Panc1 (cell line): ENCODE data around the gene PRPSAP2. TPM values are rescaled to one million over a fixed set of nuclear protein-coding genes. Genes with fewer than 3 reads are reported as not detected.

Source experiments
- ATAC-seq: fragments of 200-7000 bp; cut with Tn5 transposase; 2 replicates; pipeline ENCODE4 v1.9.1; 2020; ENCODE audit warnings: mild to moderate bottlenecking, moderate library complexity
- BruUV-seq: library from RNA; stranded (reverse); fragments of 400-500 nt; replicated peaks from 2 replicates; lab custom pipeline; 2021; lab: Mats Ljungman, UMichigan
- CTCF ChIA-PET: fragments of 300-600 bp; sonication (Branson Sonifier 250); formaldehyde crosslinking; loops from one replicate; lab custom pipeline; 2022; ENCODE audit warnings: antibody characterized with exemption; lab: Charles Lee
- POLR2A ChIA-PET: fragments of 300-600 bp; sonication (Branson Sonifier 250); formaldehyde crosslinking; loops from one replicate; lab custom pipeline; 2022; ENCODE audit warnings: antibody characterized with exemption; lab: Charles Lee
- DNase-seq: peaks from one replicate; pipeline ENCODE4 v3.0.0-alpha.2; 2010; ENCODE audit warnings: low read depth, low spot score
- H3K27ac ChIP-seq: 2 replicates; pipeline ENCODE4 v1.5.1; 2011; ENCODE audit warnings: mild to moderate bottlenecking, low read length, inconsistent platforms
- H3K27me3 ChIP-seq: fragments of 200-500 bp; sonication (Bioruptor generic); 2 replicates; pipeline ENCODE4 v1.6.0; 2014; ENCODE audit warnings: low read length, inconsistent platforms; ENCODE audit not compliant: control insufficient read depth, insufficient read depth
- H3K36me3 ChIP-seq: fragments of 200-500 bp; sonication (Bioruptor generic); 2 replicates; pipeline ENCODE4 v1.5.1; 2014; ENCODE audit warnings: inconsistent platforms, mild to moderate bottlenecking, low read length, moderate library complexity; ENCODE audit not compliant: control insufficient read depth, insufficient read depth
- H3K4me1 ChIP-seq: 2 replicates; pipeline ENCODE4 v1.5.1; 2011; ENCODE audit warnings: inconsistent platforms, mild to moderate bottlenecking, low read length, moderate library complexity; ENCODE audit not compliant: control insufficient read depth, insufficient read depth
- H3K4me3 ChIP-seq, 2 experiments: 2 replicates each; pipeline ENCODE4 v1.5.1; 2011 to 2012; ENCODE audit warnings: low read depth in 2 of 2, low read length in 2 of 2, mild to moderate bottlenecking in 2 of 2, inconsistent platforms in 1 of 2, moderate library complexity in 1 of 2
- H3K9me3 ChIP-seq: fragments of 200-500 bp; sonication (Bioruptor generic); 2 replicates; pipeline ENCODE4 v1.5.1; 2014; ENCODE audit warnings: low read depth, mild to moderate bottlenecking, inconsistent platforms, low read length, moderate library complexity; ENCODE audit not compliant: control insufficient read depth, insufficient read depth
- CTCF ChIP-seq: fragments of 450-650 bp; IDR thresholded peaks from 2 replicates; pipeline ENCODE4 v1.5.1; 2017; ENCODE audit warnings: mild to moderate bottlenecking
- POLR2AphosphoS5 ChIP-seq: IDR thresholded peaks from 2 replicates; pipeline ENCODE4 v1.6.1; 2012; ENCODE audit warnings: mild to moderate bottlenecking, low read depth, low read length, moderate library complexity
- REST ChIP-seq, 2 experiments: IDR thresholded peaks; 2 replicates each; pipeline ENCODE4 v1.6.1; 2011 to 2012; ENCODE audit warnings: low read depth in 2 of 2, control low read depth in 1 of 2, low read length in 1 of 2, mild to moderate bottlenecking in 1 of 2, moderate library complexity in 1 of 2; ENCODE audit not compliant: insufficient read depth in 1 of 2
- SIN3A ChIP-seq: IDR thresholded peaks from 2 replicates; pipeline ENCODE4 v1.6.1; 2012; ENCODE audit warnings: low read depth, mild to moderate bottlenecking, low read length, moderate library complexity, borderline replicate concordance; ENCODE audit not compliant: insufficient read depth
- TCF7L2 ChIP-seq: IDR thresholded peaks from 2 replicates; pipeline ENCODE4 v1.6.1; 2011; ENCODE audit warnings: mild to moderate bottlenecking, low read depth, low read length, inconsistent platforms
- in situ Hi-C: cut with HindIII; loops from 2 replicates; pipeline ENCODE4 v1.10.0; 2016; ENCODE audit warnings: low sequenced_read_pairs, low pct_unique_long_range_greater_than_20kb
- intact Hi-C: fragments of 100-400 bp; cut with micrococcal nuclease; formaldehyde crosslinking; loops from one replicate; pipeline ENCODE4 v1.10.0; 2022; ENCODE audit not compliant: unreplicated experiment
- total RNA-seq: library from RNA; stranded (reverse); gene quantifications from one replicate; pipeline ENCODE4 v1.2.1, GENCODE V29; 2021; ENCODE audit not compliant: unreplicated experiment

The PRPSAP2 gene
- total RNA-seq, 1 experiment from 2014 or later = 25.3 TPM

- intact Hi-C loops = no loop called here
- no peak overlapping the region for H3K4me3 ChIP-seq
- no peak for ATAC-seq
Measured at GRCh38 chr17:18958611-18959010, 100.7 kb downstream of the PRPSAP2 start.

GRCh38 chr17:18959071-18959844 is 101.3 kb downstream of the PRPSAP2 start:
- intact Hi-C loops = no loop called here
- BruUV-seq = no TSS peak
- Histone ChIP-seq H3K27me3 (no peaks in the 10 kb centered on the region), H3K4me1 (peaks cover 4% of the 10 kb centered on the region; the same call in 1 of the 2 replicates), H3K36me3 (no peaks in the 10 kb centered on the region), H3K9me3 (no peaks in the 10 kb centered on the region), H3K27ac (no peak overlapping the region), H3K4me3 (no peak overlapping the region)
- in situ Hi-C loops = no loop called here
- TF ChIP-seq POLR2AphosphoS5 = no peak
- no peak for TF ChIP-seq SIN3A
- TF ChIP-seq REST (IDR thresholded peaks at IDR 0.05; ENCODE audit: insufficient read depth in 1 of 2, low read depth in 2 of 2, low read length in 1 of 2) = no peak
- TF ChIP-seq TCF7L2 = no peak
- no peak for TF ChIP-seq CTCF
- ATAC-seq = no peak
- CTCF ChIA-PET = no interaction called here
- DNase-seq = no peak
- POLR2A ChIA-PET = interaction anchor here (0.6 kb wide), 1 partner anchor 1379 kb away, joined by 3 read pairs; no protein-coding TSS in a partner anchor

More at GRCh38 chr17:18958611-18959010, 100.7 kb downstream of the PRPSAP2 start:
- no peaks in the 10 kb centered on the region for H3K9me3 ChIP-seq
- POLR2A ChIA-PET = no interaction called here
- BruUV-seq = no TSS peak
- TF ChIP-seq SIN3A (no peak), REST (IDR thresholded peaks at IDR 0.05; ENCODE audit: insufficient read depth in 1 of 2, low read depth in 2 of 2, low read length in 1 of 2) (no peak), CTCF (no peak), POLR2AphosphoS5 (no peak), TCF7L2 (no peak)
- CTCF ChIA-PET = no interaction called here
- H3K27me3 ChIP-seq = no peaks in the 10 kb centered on the region
- in situ Hi-C loops = no loop called here
- no peaks in the 10 kb centered on the region for H3K36me3 ChIP-seq
- DNase-seq = no peak
- H3K4me1 ChIP-seq = peaks cover 4% of the 10 kb centered on the region; the same call in 1 of the 2 replicates
- no peak overlapping the region for H3K27ac ChIP-seq
